IPS DF 19.7 (cell line): ENCODE data around the gene AADACL3.

ENCODE experiments used
- DNase-seq: peaks from one replicate; pipeline ENCODE4 v3.0.0-alpha.2; 2013; ENCODE audit warnings: low read depth, low spot score

The AADACL3 gene

DNA sequence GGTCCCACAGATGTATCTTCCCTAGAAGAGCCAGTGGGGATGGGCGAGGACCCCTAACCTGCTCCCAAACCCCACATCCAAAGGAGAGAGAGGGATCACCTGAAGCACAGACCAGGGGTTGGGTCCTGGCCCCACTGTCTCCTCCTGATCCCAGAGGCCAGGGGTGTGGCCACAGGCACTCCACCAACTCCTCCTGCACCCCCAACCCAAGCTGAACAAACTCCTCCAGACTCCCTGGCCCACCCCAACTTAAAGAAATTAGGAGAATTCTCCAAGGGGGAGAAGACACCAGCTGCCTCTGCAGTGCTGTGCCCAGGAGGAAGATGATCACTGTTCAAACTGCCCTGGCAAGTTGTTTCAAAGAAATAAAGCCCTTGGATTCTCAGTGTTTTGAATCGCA is 53.1 kb downstream of the AADACL3 start:
- no peak for DNase-seq

DNA sequence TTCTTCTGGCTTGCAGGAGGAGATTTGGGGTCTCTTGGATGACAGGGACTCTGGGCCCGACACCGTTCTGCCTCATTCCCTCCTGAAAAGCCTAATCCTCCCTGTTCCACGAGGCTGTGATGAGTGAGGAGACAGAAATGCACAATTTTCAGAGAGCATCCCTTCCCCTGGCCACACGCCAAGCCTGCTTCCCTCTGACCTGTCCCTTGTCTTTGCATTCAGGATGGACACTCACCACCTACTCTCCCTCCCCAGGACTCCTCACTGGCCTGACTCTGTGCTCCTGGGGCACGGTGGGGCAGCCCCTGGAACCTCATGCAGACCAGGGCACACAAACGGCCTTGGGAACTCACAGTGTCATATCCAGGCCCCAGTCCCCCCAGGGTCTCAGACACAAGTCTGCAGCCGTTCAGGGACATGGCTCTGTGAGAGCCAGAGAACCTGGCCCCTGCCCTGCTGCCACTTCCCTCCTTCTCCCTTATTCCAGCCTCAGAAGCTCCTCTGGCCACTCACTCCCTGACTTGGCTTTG is 54.1 kb downstream of the AADACL3 start:
- no peak for DNase-seq

DNA sequence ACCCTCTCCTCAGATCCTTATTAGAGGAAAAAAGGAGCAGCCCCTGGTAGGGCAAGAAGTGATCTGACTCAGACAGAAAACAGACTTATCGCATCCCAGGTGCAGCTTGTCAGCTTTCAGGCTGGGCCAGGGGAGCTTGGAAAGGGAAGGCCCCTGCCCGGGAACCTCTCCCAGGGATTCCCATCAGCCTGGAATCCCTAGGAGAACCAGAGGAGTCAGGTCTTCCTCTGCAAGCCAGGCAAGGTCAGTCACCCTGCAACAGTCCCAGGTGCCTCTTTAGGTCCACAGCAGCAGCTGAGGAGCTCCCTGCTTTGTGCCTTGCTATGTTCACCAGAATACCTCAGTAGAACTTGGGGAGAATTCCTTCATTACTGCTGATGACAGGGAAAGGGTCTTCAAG is 54.7 kb downstream of the AADACL3 start:
- DNase-seq: no peak

DNA sequence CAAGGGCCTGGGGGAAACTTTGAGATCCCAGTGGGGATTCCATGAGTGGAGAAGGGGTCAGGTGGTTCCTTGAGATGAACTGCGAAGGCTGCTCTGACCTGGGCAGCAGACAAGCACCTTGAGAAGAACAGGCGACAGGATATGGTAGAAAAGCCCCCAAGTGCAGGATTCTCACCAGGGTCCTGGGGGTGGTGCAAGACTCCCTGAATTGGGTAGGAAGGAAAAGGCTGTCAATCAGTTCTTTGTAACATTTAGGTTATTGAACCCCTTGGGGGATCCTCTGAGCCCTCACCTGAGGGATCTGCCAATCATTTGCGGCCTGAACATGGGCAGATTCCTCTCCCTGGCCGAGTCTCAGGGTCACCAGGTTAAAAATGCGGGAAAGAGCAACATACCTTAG is 55.3 kb downstream of the AADACL3 start:
- DNase-seq: no peak

DNA sequence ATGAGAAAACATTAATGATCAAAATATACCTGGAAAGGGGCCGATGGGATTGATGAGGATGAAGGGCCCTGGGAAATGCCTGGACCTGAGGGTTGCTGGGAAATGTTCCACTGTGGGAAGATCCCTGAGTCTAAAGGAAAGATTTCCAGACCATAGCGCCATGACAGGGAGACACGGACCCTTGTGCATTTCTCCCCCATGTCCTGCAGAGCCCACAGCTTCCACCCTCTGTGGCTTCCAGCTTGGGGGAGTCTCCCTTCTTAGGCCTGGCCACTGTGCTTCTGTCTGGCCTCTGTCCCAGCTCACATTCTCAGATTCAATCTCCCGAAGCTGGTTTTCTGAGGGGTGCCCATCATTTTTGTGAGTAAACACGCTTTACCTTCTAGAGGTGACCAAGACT is 56.6 kb downstream of the AADACL3 start:
- DNase-seq: no peak

DNA sequence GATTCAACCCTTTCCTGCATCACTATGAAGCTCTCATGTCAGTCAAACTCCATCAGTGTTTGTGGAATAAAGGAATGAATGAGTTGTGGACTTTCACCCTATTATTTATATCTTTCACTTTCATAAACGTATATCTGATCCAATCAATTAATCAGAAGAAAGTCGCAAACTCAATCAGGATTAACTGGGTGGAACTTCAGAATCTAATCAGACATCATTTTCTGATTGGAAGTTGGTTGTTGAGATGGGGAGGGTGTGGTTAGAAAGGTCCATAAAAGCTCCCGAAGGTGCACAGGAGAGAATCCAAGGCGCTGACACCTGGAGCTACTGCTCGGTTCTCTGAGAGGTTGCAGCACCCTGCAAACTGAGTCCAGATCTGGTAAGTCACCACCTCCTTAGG is 57.5 kb downstream of the AADACL3 start, which contains the start of gene PRAMEF12:
PRAMEF12 (plus strand) TSS at position 301 of the 400 bp plus-strand sequence. CDS start 1,130 bp downstream, outside the sequence.
- DNase-seq: no peak

DNA sequence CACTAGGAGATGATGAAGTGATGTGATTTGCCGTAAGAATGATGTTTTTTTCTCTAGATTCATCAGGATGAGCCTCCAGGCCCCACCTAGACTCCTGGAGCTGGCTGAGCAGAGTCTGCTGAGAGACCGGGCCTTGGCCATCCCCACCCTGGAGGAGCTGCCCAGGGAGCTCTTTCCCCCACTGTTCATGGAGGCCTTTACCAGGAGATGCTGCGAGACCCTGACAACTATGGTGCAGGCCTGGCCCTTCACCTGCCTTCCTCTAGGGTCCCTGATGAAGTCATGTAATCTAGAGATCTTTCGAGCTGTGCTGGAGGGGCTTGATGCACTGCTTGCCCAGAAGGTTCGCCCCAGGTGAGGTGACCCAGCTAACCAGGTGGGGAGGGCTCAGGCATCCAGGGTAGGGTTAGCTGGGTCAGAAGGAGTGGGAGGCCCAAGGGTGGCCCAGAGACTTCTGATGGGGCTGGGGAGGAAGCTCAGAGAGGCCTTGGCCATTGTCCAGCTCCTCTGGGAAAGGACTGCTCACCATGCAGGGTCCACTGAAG is 59.0 kb downstream of the AADACL3 start:
- no peak for DNase-seq

DNA sequence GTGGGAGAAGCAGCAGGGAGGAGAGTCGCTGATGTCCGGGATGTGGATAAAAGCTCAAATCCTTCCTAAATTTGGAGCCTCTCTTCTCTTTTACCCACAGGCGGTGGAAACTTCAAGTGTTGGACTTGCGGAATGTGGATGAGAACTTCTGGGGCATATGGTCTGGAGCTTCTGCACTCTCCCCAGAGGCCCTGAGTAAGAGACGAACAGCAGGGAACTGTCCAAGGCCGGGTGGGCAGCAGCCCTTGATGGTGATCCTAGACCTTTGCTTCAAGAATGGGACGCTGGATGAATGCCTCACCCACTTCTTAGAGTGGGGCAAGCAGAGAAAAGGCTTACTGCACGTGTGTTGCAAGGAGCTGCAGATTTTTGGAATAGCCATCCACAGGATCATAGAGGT is 59.5 kb downstream of the AADACL3 start:
- DNase-seq: no peak

DNA sequence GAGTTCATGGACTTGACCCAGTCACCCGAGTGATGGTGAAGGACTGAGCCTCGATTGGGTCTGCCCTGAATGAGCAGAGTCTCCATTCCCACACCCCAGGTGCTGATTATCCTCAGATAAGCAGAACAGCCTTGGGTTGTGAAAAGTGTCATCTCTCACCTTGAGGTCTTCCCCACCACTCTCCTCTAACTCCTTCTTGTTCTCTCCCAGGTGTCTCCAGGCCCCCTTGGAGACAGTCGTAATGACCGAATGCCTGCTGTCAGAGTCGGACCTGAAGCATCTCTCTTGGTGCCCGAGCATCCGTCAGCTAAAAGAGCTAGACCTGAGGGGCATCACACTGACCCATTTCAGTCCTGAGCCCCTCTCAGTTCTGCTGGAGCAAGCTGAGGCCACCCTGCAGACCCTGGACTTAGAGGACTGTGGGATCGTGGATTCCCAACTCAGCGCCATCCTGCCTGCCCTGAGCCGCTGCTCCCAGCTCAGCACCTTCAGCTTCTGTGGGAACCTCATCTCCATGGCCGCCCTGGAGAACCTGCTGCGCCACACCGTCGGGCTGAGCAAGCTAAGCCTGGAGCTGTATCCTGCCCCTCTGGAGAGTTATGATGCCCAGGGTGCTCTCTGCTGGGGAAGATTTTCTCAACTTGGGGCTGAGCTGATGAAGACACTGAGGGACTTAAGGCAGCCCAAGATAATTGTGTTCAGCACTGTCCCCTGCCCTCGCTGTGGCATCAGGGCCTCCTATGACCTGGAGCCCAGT is 61.1 kb downstream of the AADACL3 start:
- no peak for DNase-seq
